H1 (cell line): ENCODE measurements around the gene ACRBP. TPM values are rescaled to one million over a fixed set of nuclear protein-coding genes. Genes with fewer than 3 reads are reported as not detected.

Experiments
- CTCF ChIA-PET: fragments of 300-600 bp; sonication (Branson Sonifier 250); formaldehyde crosslinking; loops from one replicate; lab custom pipeline; 2021; ENCODE audit not compliant: partially characterized antibody; lab: Charles Lee
- POLR2A ChIA-PET: fragments of 300-600 bp; sonication (Branson Sonifier 250); formaldehyde crosslinking; loops from one replicate; lab custom pipeline; 2021; ENCODE audit warnings: inconsistent platforms; ENCODE audit not compliant: partially characterized antibody; lab: Charles Lee
- DNase-seq, 2 experiments: peaks; one replicate each; pipeline versions ENCODE4 v3.0.0 to v3.0.0-alpha.2; 2010 to 2022; ENCODE audit warnings: low spot score in 2 of 2, low read depth in 1 of 2, mixed read lengths in 1 of 2
- FAIRE-seq: peaks from 2 replicates; lab custom pipeline; 2011; peaks lifted over from hg19 to GRCh38; lab: Jason Lieb, UNC
- H2AFZ ChIP-seq: 2 replicates; pipeline ENCODE4 v1.8.1; 2012; ENCODE audit warnings: low read length, inconsistent platforms
- H2AK5ac ChIP-seq: 2 replicates; pipeline ENCODE4 v1.6.1; 2013; ENCODE audit warnings: low read depth, low read length
- H2BK120ac ChIP-seq: replicated peaks from 2 replicates; pipeline ENCODE3; 2013; ENCODE audit warnings: low read depth, low read length, inconsistent platforms
- H2BK12ac ChIP-seq: 2 replicates; pipeline ENCODE4 v1.6.1; 2013; ENCODE audit warnings: low read depth, low read length
- H2BK15ac ChIP-seq: 2 replicates; pipeline ENCODE4 v1.6.1; 2013; ENCODE audit warnings: low read length
- H2BK20ac ChIP-seq: 2 replicates; pipeline ENCODE4 v1.6.1; 2013; ENCODE audit warnings: low read length
- H2BK5ac ChIP-seq: 2 replicates; pipeline ENCODE4 v1.6.1; 2013; ENCODE audit warnings: low read depth, low read length
- H3K14ac ChIP-seq: 2 replicates; pipeline ENCODE4 v1.6.1; 2013; ENCODE audit warnings: inconsistent platforms; ENCODE audit not compliant: insufficient read length
- H3K18ac ChIP-seq: 2 replicates; pipeline ENCODE4 v1.6.1; 2013; ENCODE audit warnings: low read length; ENCODE audit errors: extremely low read depth
- H3K23ac ChIP-seq: 2 replicates; pipeline ENCODE4 v1.6.1; 2013; ENCODE audit warnings: inconsistent platforms; ENCODE audit not compliant: insufficient read length
- H3K23me2 ChIP-seq: 2 replicates; pipeline ENCODE4 v1.6.1; 2013; ENCODE audit warnings: low read depth, low read length
- H3K27ac ChIP-seq: 2 replicates; pipeline ENCODE4 v1.6.1; 2011; ENCODE audit warnings: low read depth, low read length, inconsistent platforms
- H3K27me3 ChIP-seq, 4 experiments: replicated peaks in 1 of 4; 1 replicate in 1 of 4; 2 replicates in 3 of 4; pipeline versions ENCODE4 v1.6.1 to v1.8.1; 2011 to 2013; ENCODE audit warnings: low read length in 3 of 4, mild to moderate bottlenecking in 3 of 4, inconsistent platforms in 2 of 4, mixed read lengths in 2 of 4, moderate library complexity in 1 of 4; ENCODE audit not compliant: control insufficient read depth in 3 of 4, insufficient read depth in 3 of 4; ENCODE audit errors: extremely low read depth in 1 of 4
- H3K36me3 ChIP-seq, 4 experiments: 2 replicates each; pipeline versions ENCODE4 v1.6.1 to v1.8.1; 2011 to 2013; ENCODE audit warnings: mild to moderate bottlenecking in 4 of 4, low read length in 3 of 4, moderate library complexity in 2 of 4, control low read depth in 1 of 4, inconsistent platforms in 1 of 4; ENCODE audit not compliant: insufficient read depth in 4 of 4, control insufficient read depth in 2 of 4
- H3K4ac ChIP-seq: replicated peaks from 2 replicates; pipeline ENCODE3; 2013; ENCODE audit warnings: low read length, low read depth, mixed read lengths, inconsistent platforms; ENCODE audit not compliant: insufficient read length
- H3K4me1 ChIP-seq, 4 experiments: replicated peaks in 1 of 4; 1 replicate in 1 of 4; 2 replicates in 3 of 4; pipeline versions ENCODE4 v1.6.1 to v1.8.1; 2011 to 2013; ENCODE audit warnings: low read length in 3 of 4, inconsistent platforms in 2 of 4, mixed read lengths in 1 of 4; ENCODE audit not compliant: insufficient read depth in 4 of 4, control insufficient read depth in 3 of 4
- H3K4me2 ChIP-seq, 2 experiments: 2 replicates each; pipeline versions ENCODE4 v1.6.1 to v1.8.1; 2011 to 2013; ENCODE audit warnings: low read depth in 2 of 2, low read length in 2 of 2, control low read depth in 1 of 2, inconsistent platforms in 1 of 2, mild to moderate bottlenecking in 1 of 2; ENCODE audit not compliant: insufficient read depth in 1 of 2
- H3K4me3 ChIP-seq, 4 experiments: fragments of 200-600, 300-600 bp in 1 of 4; sonication (generic), shearing (Covaris generic), sonication (Bioruptor Twin) in 1 of 4; 2 replicates each; pipeline versions ENCODE4 v1.5.1 to v1.8.1; 2011 to 2016; ENCODE audit warnings: low read length in 4 of 4, low read depth in 3 of 4, control low read depth in 2 of 4, inconsistent platforms in 2 of 4, mild to moderate bottlenecking in 2 of 4, mixed read lengths in 1 of 4, moderate library complexity in 1 of 4; ENCODE audit not compliant: insufficient read depth in 2 of 4; ENCODE audit errors: extremely low read depth in 1 of 4
- H3K56ac ChIP-seq: replicated peaks from 2 replicates; pipeline ENCODE3; 2013; ENCODE audit warnings: low read depth, mild to moderate bottlenecking, mixed read lengths, low read length, inconsistent platforms; ENCODE audit not compliant: insufficient read length
- H3K79me1 ChIP-seq: 2 replicates; pipeline ENCODE4 v1.6.1; 2013; ENCODE audit warnings: low read depth, low read length, control low read depth
- H3K79me2 ChIP-seq, 2 experiments: 2 replicates each; pipeline versions ENCODE4 v1.6.1 to v1.8.1; 2012 to 2013; ENCODE audit warnings: low read length in 2 of 2, mild to moderate bottlenecking in 2 of 2, inconsistent platforms in 1 of 2; ENCODE audit not compliant: insufficient read depth in 2 of 2, control insufficient read depth in 1 of 2
- H3K9ac ChIP-seq, 4 experiments: replicated peaks in 1 of 4; 1 replicate in 1 of 4; 2 replicates in 3 of 4; pipeline versions ENCODE4 v1.6.1 to v1.8.1; 2011 to 2013; ENCODE audit warnings: low read depth in 3 of 4, low read length in 3 of 4, control low read depth in 2 of 4, mild to moderate bottlenecking in 2 of 4, moderate library complexity in 2 of 4, inconsistent platforms in 1 of 4; ENCODE audit errors: extremely low read depth in 1 of 4
- H3K9me3 ChIP-seq, 2 experiments: 2 replicates each; pipeline versions ENCODE4 v1.6.1 to v1.8.1; 2012 to 2013; ENCODE audit warnings: mild to moderate bottlenecking in 2 of 2, moderate library complexity in 2 of 2, control low read depth in 1 of 2, inconsistent platforms in 1 of 2, low read depth in 1 of 2, low read length in 1 of 2, mixed read lengths in 1 of 2; ENCODE audit not compliant: insufficient read depth in 2 of 2
- H4K20me1 ChIP-seq, 2 experiments: replicated peaks in 1 of 2; 2 replicates each; pipeline versions ENCODE3 to v1.8.1; 2011 to 2013; ENCODE audit warnings: inconsistent platforms in 2 of 2, low read length in 2 of 2, mild to moderate bottlenecking in 1 of 2; ENCODE audit not compliant: insufficient read depth in 2 of 2, control insufficient read depth in 1 of 2
- H4K5ac ChIP-seq: 2 replicates; pipeline ENCODE4 v1.6.1; 2013; ENCODE audit warnings: low read length, low read depth, mixed read lengths, inconsistent platforms; ENCODE audit not compliant: insufficient read length
- H4K8ac ChIP-seq: 2 replicates; pipeline ENCODE4 v1.8.0; 2013; ENCODE audit warnings: mild to moderate bottlenecking, moderate library complexity, low read length, inconsistent platforms; ENCODE audit not compliant: insufficient read depth; ENCODE audit errors: extremely low read depth
- H4K91ac ChIP-seq: replicated peaks from 2 replicates; pipeline ENCODE3; 2013; ENCODE audit warnings: low read length, mixed read lengths, inconsistent platforms; ENCODE audit not compliant: insufficient read length
- BACH1 ChIP-seq: IDR thresholded peaks from 2 replicates; pipeline ENCODE4 v1.6.1; 2012; ENCODE audit warnings: low read length, improper control_type of control experiment
- CBX5 ChIP-seq: fragments of 300-800, 300-1000 bp; sonication (generic); IDR thresholded peaks from 2 replicates; pipeline ENCODE4 v1.7.1; 2016; ENCODE audit warnings: antibody characterized with exemption, low read length, low read depth
- CTBP2 ChIP-seq: IDR thresholded peaks from 2 replicates; pipeline ENCODE4 v1.7.0; 2011; ENCODE audit warnings: borderline replicate concordance, mild to moderate bottlenecking, moderate library complexity, mixed read lengths, low read length; ENCODE audit not compliant: insufficient read depth, insufficient read length
- JUN ChIP-seq: IDR thresholded peaks from 2 replicates; pipeline ENCODE4 v1.6.1; 2011; ENCODE audit warnings: low read depth, mild to moderate bottlenecking, improper control_type of control experiment, low read length
- JUND ChIP-seq: IDR thresholded peaks from 2 replicates; pipeline ENCODE4 v1.6.1; 2011; ENCODE audit warnings: mild to moderate bottlenecking, improper control_type of control experiment, low read length
- KDM4A ChIP-seq: IDR thresholded peaks from one replicate; pipeline ENCODE4 v1.7.1; 2012; ENCODE audit warnings: low read depth, mild to moderate bottlenecking, moderate library complexity, low read length, inconsistent platforms; ENCODE audit not compliant: severe bottlenecking
- ZNF274 ChIP-seq: IDR thresholded peaks from 2 replicates; pipeline ENCODE4 v1.7.0; 2012; ENCODE audit warnings: low read length, borderline replicate concordance; ENCODE audit errors: extremely low read depth
- WGBS, 2 experiments: shearing (Covaris generic) in 1 of 2; methylation state at CpG; one replicate each; pipeline versions ENCODE4 v1.1.6 to v1.1.7; 2013 to 2015; ENCODE audit warnings: low lambda C conversion rate in 2 of 2, mixed read lengths in 2 of 2, inconsistent platforms in 1 of 2, low coverage in 1 of 2, missing lambda C conversion rate in 1 of 2; ENCODE audit not compliant: insufficient replicate concordance in 2 of 2, insufficient coverage in 1 of 2, insufficient read length in 1 of 2; ENCODE audit errors: extremely low coverage in 1 of 2, missing lambda C conversion rate in 1 of 2; 5-methylcytosine and 5-hydroxymethylcytosine counted together
- polyA plus RNA-seq, 7 experiments: library from polyadenylated mRNA; depleted of rRNA in 3 of 7; stranded (reverse) in 5 of 7; unstranded in 2 of 7; fragments of >200 nt in 5 of 7; fragments of 200-250 nt in 2 of 7; gene quantifications; 1 replicate in 5 of 7; 2 replicates in 1 of 7; 4 replicates in 1 of 7; pipeline versions ENCODE4 v1.2.1 to v1.2.3, GENCODE V29; 2011 to 2013; ENCODE audit warnings: missing spikeins in 2 of 7, mixed read lengths in 2 of 7
- total RNA-seq: library from RNA; stranded (reverse); fragmentation: NEBNext Ultra II Directional; extraction: Animal tissue kit (Norgen Biotek cat#: 25700); gene quantifications from 2 replicates; pipeline ENCODE4 v1.2.1, GENCODE V29; 2021

The ACRBP gene
- total and polyA plus RNA-seq, 2 of the 8 experiments (the other 6 are each of a cell fraction or from before 2014, with no cell fraction given): 0.80 to 5.2 TPM

- Histone ChIP-seq H4K20me1 (no peaks in the 10 kb centered on the region), H3K4me1 (peaks cover 0 to 5% (median under 1%) of the 10 kb centered on the region in 4 experiments; a peak in 2 of 7 replicates), H2BK15ac (0 out of 2 replicates have a peak overlapping the region, but pooled peaks have one; percentile 72), H2BK120ac (no peak overlapping the region), H3K79me2 (no peaks in the 10 kb centered on the region), H3K56ac (no peak overlapping the region), H2BK12ac (peak overlapping the region; percentile 84; the same call in 1 of the 2 replicates), H4K91ac (peak overlapping the region; percentile 0), H3K9ac (peak overlapping the region in 3 of 4 experiments; percentile 34 to 49 (median 34); a peak in 2 of 7 replicates), H3K4me3 (peak overlapping the region; percentile 59 to 80 (median 68)), H2BK20ac (no peak overlapping the region), H4K5ac (no peak overlapping the region), H3K79me1 (no peaks in the 10 kb centered on the region), H3K36me3 (peaks cover 2 to 12% (median 6%) of the 10 kb centered on the region in 4 experiments; a peak in 6 of 8 replicates), H3K18ac (no peak overlapping the region), H3K23ac (no peak overlapping the region), H3K4me2 (peak overlapping the region; percentile 71 to 88), H3K23me2 (peaks cover 4% of the 10 kb centered on the region; the same call in 1 of the 2 replicates), H2AFZ (no peak overlapping the region), H2BK5ac (no peak overlapping the region), H4K8ac (no peak overlapping the region; the same call in 1 of the 2 replicates), H3K4ac (peak overlapping the region; percentile 63), H2AK5ac (peak overlapping the region; percentile 40; the same call in 1 of the 2 replicates), H3K27me3 (peaks cover 3 to 7% (median 6%) of the 10 kb centered on the region in 4 experiments; a peak in 4 of 7 replicates), H3K14ac (no peak overlapping the region), H3K9me3 (no peaks in the 10 kb centered on the region), H3K27ac (no peak overlapping the region)
- no peak for DNase-seq
- POLR2A ChIA-PET: interaction anchor here (0.5 to 2.3 kb wide), 7 partner anchors 10 to 227 kb away, joined by 3 to 9 read pairs (median 3); partner anchors contain the start of genes LPAR5 and SPSB2
- WGBS, 2 experiments: 69% methylated on average over 23 of the region's 28 CpGs; no CpG with 5 or more reads in 1 of the 2 experiments
- TF ChIP-seq ZNF274 (no peak), KDM4A (no peak), CBX5 (no peak), JUN (no peak), BACH1 (no peak), CTBP2 (no peak), JUND (no peak)
- FAIRE-seq: no peak
- CTCF ChIA-PET: interaction anchor here (0.8 to 6.3 kb wide), 12 partner anchors 11 to 122 kb away, joined by 3 to 146 read pairs (median 4); partner anchors contain the start of gene LPAR5
These were observed 753 bp downstream of the ACRBP start for GRCh38 chr12:6646276-6647082.
